Measurements from ENCODE around the gene CRACR2A. TPM values are rescaled to one million over a fixed set of nuclear protein-coding genes. Genes with fewer than 3 reads are reported as not detected.

The CRACR2A gene
- total and polyA plus RNA-seq, 2 of the 13 experiments (the other 11 are each of a cell fraction or from before 2014, with no cell fraction given): 0.09 to 0.20 TPM

- no peaks in the 10 kb centered on the region for H3K79me2 ChIP-seq (ENCODE audit: insufficient read depth, low read length)
- TF ChIP-seq, protein P1, sequence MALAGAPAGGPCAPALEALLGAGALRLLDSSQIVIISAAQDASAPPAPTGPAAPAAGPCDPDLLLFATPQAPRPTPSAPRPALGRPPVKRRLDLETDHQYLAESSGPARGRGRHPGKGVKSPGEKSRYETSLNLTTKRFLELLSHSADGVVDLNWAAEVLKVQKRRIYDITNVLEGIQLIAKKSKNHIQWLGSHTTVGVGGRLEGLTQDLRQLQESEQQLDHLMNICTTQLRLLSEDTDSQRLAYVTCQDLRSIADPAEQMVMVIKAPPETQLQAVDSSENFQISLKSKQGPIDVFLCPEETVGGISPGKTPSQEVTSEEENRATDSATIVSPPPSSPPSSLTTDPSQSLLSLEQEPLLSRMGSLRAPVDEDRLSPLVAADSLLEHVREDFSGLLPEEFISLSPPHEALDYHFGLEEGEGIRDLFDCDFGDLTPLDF (CRISPR knock-in tag; IDR thresholded peaks at IDR 0.05): no peak
- TF ChIP-seq, protein P2, sequence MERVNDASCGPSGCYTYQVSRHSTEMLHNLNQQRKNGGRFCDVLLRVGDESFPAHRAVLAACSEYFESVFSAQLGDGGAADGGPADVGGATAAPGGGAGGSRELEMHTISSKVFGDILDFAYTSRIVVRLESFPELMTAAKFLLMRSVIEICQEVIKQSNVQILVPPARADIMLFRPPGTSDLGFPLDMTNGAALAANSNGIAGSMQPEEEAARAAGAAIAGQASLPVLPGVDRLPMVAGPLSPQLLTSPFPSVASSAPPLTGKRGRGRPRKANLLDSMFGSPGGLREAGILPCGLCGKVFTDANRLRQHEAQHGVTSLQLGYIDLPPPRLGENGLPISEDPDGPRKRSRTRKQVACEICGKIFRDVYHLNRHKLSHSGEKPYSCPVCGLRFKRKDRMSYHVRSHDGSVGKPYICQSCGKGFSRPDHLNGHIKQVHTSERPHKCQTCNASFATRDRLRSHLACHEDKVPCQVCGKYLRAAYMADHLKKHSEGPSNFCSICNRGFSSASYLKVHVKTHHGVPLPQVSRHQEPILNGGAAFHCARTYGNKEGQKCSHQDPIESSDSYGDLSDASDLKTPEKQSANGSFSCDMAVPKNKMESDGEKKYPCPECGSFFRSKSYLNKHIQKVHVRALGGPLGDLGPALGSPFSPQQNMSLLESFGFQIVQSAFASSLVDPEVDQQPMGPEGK (CRISPR knock-in tag; IDR thresholded peaks at IDR 0.05): no peak
- TF ChIP-seq KIAA2018 (CRISPR knock-in tag; IDR thresholded peaks at IDR 0.05; ENCODE audit: borderline replicate concordance) (no peak), GABPA (IDR thresholded peaks at IDR 0.05; ENCODE audit: low read depth, low read length) (no peak), GABPA (CRISPR knock-in tag; IDR thresholded peaks at IDR 0.05; ENCODE audit: low read depth) (no peak), ZBTB3 (CRISPR knock-in tag; IDR thresholded peaks at IDR 0.05; ENCODE audit: borderline replicate concordance, low read depth) (no peak), ZNF333 (CRISPR knock-in tag; IDR thresholded peaks at IDR 0.05; ENCODE audit: borderline replicate concordance) (no peak), PRDM4 (CRISPR knock-in tag; IDR thresholded peaks at IDR 0.05; ENCODE audit: borderline replicate concordance) (no peak), ZNF713 (CRISPR knock-in tag; IDR thresholded peaks at IDR 0.05) (no peak), NFYB (CRISPR knock-in tag; IDR thresholded peaks at IDR 0.05) (no peak), NRL (CRISPR knock-in tag; IDR thresholded peaks at IDR 0.05; ENCODE audit: borderline replicate concordance) (no peak)
Measured at GRCh38 chr12:3589745-3590144, 163.2 kb downstream of the CRACR2A start.

More at GRCh38 chr12:3589745-3590144, 163.2 kb downstream of the CRACR2A start:
- ChIA-PET CTCF (ENCODE audit: low intra/inter-chr PET ratio, low total read pairs) (no interaction called here), POLR2A (no interaction called here)
- WGBS (ENCODE audit: low lambda C conversion rate): 3% methylated on average over 3 of the region's 3 CpGs
- in situ Hi-C loops (cut with HindIII; ENCODE audit: extremely low pct_ligation_motif_present, low pct_unique_long_range_greater_than_20kb): no loop called here
- Histone ChIP-seq H3K27me3 (ENCODE audit: control insufficient read depth in 1 of 2, insufficient read depth in 2 of 2, low read length in 2 of 2) (peaks cover 0 to 23% of the 10 kb centered on the region in 2 experiments; a peak in 2 of 5 replicates), H2AFZ (ENCODE audit: low read length) (no peak overlapping the region), H3K4me1 (ENCODE audit: insufficient read depth, low read length) (no peaks in the 10 kb centered on the region), H3K27ac (ENCODE audit: extremely low read length, insufficient read depth, low read length) (no peak overlapping the region), H3K4me3 (replicated peaks in 1 of 3; ENCODE audit: insufficient read depth in 1 of 3, low read depth in 2 of 3, low read length in 3 of 3) (no peak overlapping the region), H3K36me3 (replicated peaks in 1 of 2; ENCODE audit: control insufficient read depth in 1 of 2, insufficient read depth in 2 of 2, low read length in 2 of 2) (no peaks in the 10 kb centered on the region), H4K20me1 (ENCODE audit: insufficient read depth, low read length) (no peaks in the 10 kb centered on the region), H3K4me2 (ENCODE audit: low read depth, low read length) (no peak overlapping the region), H3K9me3 (ENCODE audit: low read length) (no peaks in the 10 kb centered on the region), H3K9ac (ENCODE audit: insufficient read depth, low read depth, low read length) (no peak overlapping the region)
- DNase-seq (ENCODE audit: low spot score) (no peak), FAIRE-seq (no peak), ATAC-seq (no peak)
- BruUV-seq (replicated peaks): no TSS peak
- intact Hi-C loops (cut with micrococcal nuclease; ENCODE audit: unreplicated experiment): no loop called here

Data from HepG2 (cell line).